ENCODE data around the gene AP2B1. TPM values are rescaled to one million over a fixed set of nuclear protein-coding genes. Genes with fewer than 3 reads are reported as not detected.

AP2B1 gene
- total RNA-seq, 1 experiment from 2014 or later = 217 TPM

GRCh38 chr17:35766489-35766877 is 179.4 kb downstream of the AP2B1 start:
- Histone ChIP-seq H3T11ph (ENCODE audit: low read length) (no peak overlapping the region), H3K79me1 (ENCODE audit: insufficient read depth, low read depth, low read length, poor library complexity, severe bottlenecking) (no peaks in the 10 kb centered on the region), H3K27ac (ENCODE audit: insufficient read length, low read depth, low read length) (no peak overlapping the region), H2BK120ac (ENCODE audit: low read depth, low read length, poor library complexity, severe bottlenecking) (no peak overlapping the region), H3K14ac (ENCODE audit: insufficient read depth, low read length) (no peak overlapping the region), H4K8ac (replicated peaks; ENCODE audit: insufficient read length, low read depth, low read length) (no peak overlapping the region), H3K4me2 (ENCODE audit: insufficient read depth, insufficient read length, low read length) (no peak overlapping the region), H4K5ac (ENCODE audit: insufficient read length, low read depth, low read length) (no peak overlapping the region), H2AFZ (ENCODE audit: low read length) (no peak overlapping the region), H3K9ac (ENCODE audit: extremely low read depth, insufficient read length, low read length) (no peak overlapping the region), H3K23ac (ENCODE audit: insufficient read length, low read depth, low read length) (no peak overlapping the region), H2BK12ac (ENCODE audit: insufficient read length, low read depth, low read length) (no peak overlapping the region), H2BK15ac (ENCODE audit: low read depth, low read length) (no peak overlapping the region), H2AK5ac (ENCODE audit: insufficient read length, low read length) (no peak overlapping the region), H3K18ac (ENCODE audit: insufficient read length, low read depth, low read length) (no peak overlapping the region), H2BK5ac (ENCODE audit: insufficient read length, low read length) (no peak overlapping the region), H3K23me2 (ENCODE audit: insufficient read length, low read depth, low read length, poor library complexity, severe bottlenecking) (peaks cover 5% of the 10 kb centered on the region), H3K79me2 (ENCODE audit: insufficient read depth, low read length) (no peaks in the 10 kb centered on the region), H3K4ac (ENCODE audit: low read depth, low read length) (no peak overlapping the region), H3K9me3 (ENCODE audit: control insufficient read depth, low read depth, low read length) (no peaks in the 10 kb centered on the region), H4K91ac (ENCODE audit: insufficient read length, low read depth, low read length) (no peak overlapping the region), H3K27me3 (ENCODE audit: insufficient read depth, low read length) (peaks cover 2% of the 10 kb centered on the region; the same call in 1 of the 2 replicates), H3K56ac (ENCODE audit: insufficient read length, low read depth, low read length) (no peak overlapping the region), H2BK20ac (ENCODE audit: low read depth, low read length, poor library complexity, severe bottlenecking) (no peak overlapping the region), H4K20me1 (ENCODE audit: control insufficient read depth, insufficient read depth, insufficient read length) (no peaks in the 10 kb centered on the region), H3K4me1 (ENCODE audit: insufficient read depth, low read length) (no peaks in the 10 kb centered on the region; the same call in 1 of the 2 replicates)
- peaks cover 14 to 17% of the 10 kb centered on the region in 2 experiments for H3K4me1 Mint-ChIP-seq
- no peak overlapping the region for H3K4me3 Mint-ChIP-seq
- H3K27me3 Mint-ChIP-seq (ENCODE audit: low read depth) = peaks cover 26% of the 10 kb centered on the region
- TF ChIP-seq CTCF (conservative IDR thresholded peaks at IDR 0.05) = no peak
- no peak overlapping the region for H3K27ac Mint-ChIP-seq
- H3K9me3 Mint-ChIP-seq = no peaks in the 10 kb centered on the region; a peak in 3 of 5 replicates
- WGBS (ENCODE audit: extremely low coverage, insufficient read length, low lambda C conversion rate) = no CpG with 5 or more reads among the region's 24 CpGs
- no peaks in the 10 kb centered on the region; a peak in 2 of 7 replicates for H3K36me3 Mint-ChIP-seq (ENCODE audit: insufficient read depth in 1 of 3, low read depth in 3 of 3)
- no peak for DNase-seq

Measured in H9 (cell line).